Pulmonary artery endothelial cell (primary cell): Measurements from ENCODE around the gene GPATCH2L. TPM values are rescaled to one million over a fixed set of nuclear protein-coding genes. Genes with fewer than 3 reads are reported as not detected.

Experiments used
- DNase-seq: peaks from one replicate; pipeline ENCODE4 v3.0.0-alpha.2; 2011; ENCODE audit warnings: low read depth, low spot score
- total RNA-seq: library from RNA; depleted of rRNA; stranded (reverse); fragments of >200 nt; gene quantifications from 2 replicates; pipeline ENCODE4 v1.2.3, GENCODE V29; 2014

GPATCH2L gene
- total RNA-seq = 44.2 and 69.1 TPM in 2 replicates

DNA sequence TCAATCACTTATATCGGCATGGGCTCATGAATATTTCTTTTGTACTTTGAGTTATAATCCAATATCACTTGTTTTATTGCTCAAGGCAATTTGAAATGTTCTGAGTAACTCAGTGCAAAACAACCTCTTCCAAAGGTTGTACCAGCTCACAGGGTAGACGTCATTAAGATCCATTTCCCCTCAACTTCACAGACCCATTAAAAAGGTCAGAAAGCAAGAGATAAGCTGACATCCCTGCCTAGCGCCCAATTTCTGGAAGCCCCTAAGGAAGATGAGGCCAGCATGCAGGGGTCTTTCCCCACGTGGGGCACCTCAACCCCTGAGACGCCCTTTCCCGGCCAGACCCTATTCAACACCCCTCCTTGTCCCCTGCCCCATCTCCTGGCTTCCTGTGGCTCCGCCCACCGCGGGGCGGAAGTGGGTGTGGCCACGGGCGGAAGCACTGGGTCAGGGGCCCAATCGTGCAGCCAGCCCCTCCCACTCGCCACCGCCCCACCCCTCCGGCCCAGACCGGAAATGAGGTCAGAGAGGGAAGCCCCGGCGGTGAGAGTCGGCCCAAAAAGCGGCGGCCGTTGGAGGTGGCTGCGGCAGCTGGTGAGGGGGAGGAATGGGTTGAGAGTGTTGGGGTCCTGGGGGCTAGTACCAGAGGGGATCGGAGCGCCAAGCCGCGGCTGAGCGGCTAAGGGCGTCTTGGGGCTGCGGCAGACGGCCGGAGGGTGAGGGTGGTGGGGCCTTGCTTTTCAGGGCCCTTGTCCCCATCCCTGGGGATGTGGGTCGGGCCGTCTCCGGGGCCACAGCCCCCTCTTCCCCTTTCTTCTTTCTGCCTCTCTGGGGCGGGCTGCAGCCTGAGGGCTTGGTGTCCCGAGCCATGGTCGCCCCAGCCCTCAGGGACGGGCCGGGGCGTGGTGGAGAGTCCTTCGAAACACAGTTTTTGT is at the start of gene GPATCH2L:
Gene GPATCH2L, plus strand, starts transcription at position 525 of the 935 bp plus-strand sequence. CDS start 2,442 bp downstream, outside the sequence.
- peak; percentile 54 for DNase-seq

DNA sequence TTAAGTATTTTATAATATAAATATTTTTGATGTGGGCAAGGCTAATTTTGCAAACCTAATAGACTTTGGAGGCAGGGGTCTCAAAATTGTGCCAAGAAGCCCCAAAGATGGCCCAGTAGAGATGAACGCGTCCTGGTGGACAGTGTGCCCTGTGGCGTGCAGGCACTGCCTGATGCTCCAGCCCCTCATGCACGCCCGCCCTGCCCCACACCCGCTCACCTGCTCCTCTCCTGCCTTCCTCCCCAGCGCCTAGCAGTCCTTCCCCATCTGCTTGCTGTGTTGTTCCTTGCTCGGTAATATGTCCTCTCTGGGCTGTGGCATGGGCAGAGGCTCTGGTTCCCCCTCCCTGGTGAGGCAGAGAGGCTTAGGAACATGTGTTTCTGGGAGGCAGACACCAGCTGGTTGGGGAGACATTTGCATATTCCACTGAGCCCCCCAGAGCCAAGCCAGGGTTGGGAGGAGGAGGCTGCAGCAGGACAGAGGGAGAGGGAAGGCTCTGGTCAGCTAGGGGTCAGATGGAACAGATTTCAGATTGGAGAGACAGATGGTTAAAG is 46.8 kb upstream of the GPATCH2L start:
- DNase-seq = no peak

DNA sequence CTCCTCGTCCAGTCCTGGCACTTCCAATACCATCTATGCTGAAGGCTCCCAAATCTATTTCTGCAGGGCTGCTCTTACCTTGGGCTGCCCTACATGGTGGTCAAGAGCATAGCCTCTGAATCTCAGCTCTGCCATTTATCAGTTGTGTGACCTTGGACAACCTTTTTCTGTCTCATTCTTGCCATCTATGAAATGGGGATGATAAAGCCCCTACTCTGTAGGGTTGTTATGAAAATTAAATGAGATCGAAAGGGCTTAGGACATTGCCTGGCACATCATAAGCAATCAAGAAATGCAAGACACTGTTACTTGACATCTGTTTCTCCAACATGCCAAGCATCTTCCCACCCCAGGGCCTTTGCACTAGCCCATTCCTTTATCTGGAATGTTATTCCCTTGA is 45.5 kb upstream of the GPATCH2L start:
- DNase-seq = no peak

DNA sequence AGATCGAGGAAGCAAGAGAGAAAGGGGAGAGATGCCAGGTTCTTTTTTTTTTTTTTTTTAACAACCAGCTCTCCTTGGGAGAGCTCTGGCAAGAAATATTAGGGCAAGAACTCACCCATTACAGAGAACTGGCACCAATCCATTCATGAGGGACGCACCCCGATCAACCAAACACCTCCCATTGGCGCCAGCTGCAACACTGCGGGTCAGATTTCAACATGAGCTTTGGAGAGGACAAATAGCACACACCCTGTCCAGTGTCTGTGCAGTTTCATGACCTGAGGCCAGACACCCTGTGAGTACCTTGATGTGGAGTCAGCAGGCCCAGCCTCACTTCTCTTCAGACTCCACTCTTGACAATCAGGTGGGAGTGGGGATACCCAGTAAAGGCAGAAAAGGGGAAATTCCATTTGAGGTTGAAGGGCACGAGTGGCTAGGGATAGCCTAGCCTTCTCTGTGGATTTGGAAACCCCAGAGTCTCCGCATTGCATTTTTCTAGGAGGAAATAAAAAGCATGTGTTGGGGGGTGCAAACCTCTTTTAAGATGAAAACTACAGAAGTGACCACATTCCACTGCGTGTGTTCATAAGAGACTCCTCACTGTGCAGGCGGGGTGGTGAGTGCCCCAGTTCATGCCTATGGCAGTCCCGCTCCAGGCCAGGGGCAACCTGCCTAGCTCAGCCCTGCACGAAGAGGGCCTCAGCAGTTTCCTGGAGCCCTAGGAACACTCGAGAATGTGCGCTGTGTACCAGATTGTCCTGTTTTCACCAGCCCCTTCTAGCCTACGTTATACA is 42.4 kb upstream of the GPATCH2L start:
- DNase-seq = no peak

DNA sequence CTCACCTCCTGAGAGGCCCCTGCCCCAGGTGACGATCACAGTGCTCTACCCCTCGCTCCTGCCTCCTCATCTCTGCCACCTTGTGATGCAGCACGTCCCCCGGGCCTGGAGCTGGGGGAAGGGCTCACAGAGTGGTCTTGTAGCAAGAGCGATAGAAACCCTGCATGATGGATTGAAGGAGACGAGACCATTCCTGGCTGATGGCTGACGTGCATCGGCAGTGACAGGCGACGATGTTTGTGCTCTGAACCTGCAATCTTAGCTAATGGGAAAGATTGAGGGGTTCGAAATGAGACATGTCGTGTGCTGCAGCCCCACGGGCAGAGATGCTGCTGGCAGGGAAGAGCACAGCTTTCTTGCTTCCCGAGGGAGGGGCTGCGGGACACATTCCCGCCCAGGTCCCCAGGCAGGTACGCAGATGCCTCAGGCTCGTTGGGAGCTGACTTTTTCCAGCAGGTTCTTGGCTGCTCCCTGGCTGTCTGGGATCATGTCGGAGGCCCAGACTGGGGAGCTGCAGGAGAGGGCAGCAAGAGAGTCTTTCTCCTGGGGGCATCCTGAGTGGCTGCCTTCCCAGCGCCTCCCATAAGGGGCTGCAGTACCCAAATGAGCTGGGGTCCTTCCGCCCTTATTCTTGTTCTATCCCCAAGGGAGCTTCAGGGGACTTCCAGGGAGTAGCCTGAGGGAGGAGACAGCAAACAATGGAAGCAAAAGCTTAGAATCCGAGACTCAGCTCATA is 38.7 kb upstream of the GPATCH2L start:
- no peak for DNase-seq

DNA sequence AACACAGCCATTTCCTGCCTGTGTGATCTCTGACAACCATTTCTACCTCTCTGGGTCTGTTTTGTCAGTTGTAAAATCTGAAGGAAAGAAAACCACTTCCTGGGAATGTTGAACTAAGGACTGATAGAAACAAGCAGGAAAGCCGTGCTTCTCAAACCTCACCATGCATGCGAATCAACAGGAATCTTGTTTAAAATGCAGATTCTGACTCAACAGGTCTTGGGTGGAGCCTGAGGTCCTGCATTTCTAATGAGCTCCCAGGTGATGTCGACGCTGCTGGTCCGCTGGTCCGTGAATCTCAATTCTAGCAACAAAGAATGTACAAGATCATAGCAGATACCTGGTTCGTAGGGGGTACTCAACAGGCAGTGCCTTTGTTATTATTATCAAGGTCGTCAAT is 38.0 kb upstream of the GPATCH2L start:
- DNase-seq = no peak

DNA sequence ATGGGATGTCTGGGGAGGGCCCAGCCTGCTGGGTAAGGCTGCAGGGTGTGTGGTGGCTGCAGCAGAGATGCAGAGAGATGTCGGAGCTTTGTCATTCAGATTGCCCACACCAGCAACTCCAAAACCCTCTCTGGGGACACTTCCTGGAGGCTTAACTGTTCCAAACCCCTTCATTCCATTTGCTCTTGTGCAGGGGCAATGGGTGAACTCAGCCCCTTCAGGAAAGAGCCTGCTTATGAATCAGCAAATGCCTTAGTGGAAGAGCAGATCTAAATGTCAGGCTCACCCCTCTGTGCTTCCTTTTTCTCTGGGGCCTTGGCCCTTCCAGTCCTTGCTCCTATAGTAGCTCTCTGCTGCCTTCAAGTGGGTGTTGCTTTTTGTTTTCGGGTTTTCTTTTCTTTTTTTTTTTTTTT is 36.7 kb upstream of the GPATCH2L start:
- DNase-seq = no peak

DNA sequence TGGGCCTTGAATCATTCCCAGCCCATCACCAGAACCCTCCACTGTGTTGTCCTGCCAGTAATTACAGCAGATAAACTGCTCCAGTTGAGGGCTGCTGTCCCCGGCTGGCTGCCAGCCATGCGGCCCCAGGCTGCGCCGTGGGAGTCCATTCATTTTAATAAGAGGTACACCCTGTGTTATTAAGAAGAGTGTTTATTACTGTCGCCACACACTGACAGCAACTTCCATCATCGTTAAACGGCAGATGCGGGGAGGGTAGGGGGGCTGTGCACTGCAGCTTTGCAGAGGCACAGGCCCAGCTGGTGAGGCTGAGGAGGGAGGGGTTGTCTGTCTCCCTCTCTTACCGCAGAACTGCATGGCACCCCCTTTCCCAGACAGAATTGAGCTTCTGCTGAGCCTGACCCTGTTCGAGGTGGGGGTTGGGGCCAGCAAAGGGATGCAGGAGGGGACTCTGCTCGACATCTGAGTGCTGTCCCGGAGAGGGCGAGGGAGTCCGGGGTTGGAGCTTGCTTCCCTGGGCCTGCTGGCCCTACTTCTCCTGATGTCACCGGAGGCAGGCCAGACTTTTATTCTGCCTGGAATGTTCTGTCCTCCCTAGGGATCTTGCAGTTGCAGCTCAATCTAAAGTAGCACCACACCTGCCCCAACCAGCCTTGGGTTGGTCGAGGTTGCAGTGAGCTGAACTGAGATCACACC is 33.8 kb upstream of the GPATCH2L start:
- DNase-seq = no peak

DNA sequence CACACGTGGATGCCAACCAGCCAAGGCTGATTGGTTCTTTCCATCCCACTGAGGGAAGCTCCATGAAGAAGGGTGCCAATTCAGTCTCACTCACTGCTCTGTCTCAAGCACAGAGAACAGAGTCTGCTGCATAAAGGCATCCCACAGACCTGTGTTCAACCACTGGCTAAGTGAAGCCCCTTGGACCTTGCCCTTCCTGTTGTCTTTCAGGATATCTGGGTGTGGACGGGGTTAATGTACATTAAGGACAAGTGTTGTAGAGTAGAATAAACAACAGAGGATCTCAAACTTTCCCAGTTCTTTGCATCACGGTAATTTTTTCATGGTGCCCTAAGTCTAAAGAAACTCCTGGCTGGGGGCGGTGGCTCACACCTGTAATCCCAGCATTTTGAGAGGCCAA is 33.1 kb upstream of the GPATCH2L start:
- DNase-seq = no peak

DNA sequence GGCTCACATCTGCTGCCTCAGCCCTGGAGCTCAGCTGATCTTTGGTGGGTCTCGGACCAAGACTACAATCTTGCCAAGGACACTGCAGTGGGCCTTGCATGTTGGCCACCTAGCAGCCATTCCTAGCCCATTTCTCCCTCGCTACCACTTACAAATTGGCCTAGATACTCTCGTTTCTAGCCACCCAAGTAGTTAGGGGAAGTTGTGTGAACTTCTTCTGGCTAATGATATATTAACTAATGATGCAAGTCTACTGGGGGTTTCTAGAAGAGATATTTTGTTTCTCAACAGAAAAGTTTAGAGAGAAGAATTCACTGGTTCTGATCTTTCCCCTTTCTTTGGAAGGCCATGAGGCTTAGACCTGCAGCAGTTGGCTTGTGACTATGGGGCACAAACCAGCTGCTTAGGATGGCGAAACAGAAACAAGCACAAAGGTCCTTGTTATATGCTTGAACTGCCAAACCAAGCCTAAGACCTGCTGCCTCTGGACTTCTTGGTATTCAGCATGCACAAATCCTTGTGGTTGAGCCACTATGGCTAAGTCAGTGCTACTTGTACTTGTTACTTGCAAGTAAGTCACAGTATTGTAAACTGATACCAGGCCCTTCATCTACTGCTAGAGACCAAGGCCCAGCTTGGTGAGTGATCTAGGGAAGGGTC is 30.5 kb upstream of the GPATCH2L start:
- no peak for DNase-seq

DNA sequence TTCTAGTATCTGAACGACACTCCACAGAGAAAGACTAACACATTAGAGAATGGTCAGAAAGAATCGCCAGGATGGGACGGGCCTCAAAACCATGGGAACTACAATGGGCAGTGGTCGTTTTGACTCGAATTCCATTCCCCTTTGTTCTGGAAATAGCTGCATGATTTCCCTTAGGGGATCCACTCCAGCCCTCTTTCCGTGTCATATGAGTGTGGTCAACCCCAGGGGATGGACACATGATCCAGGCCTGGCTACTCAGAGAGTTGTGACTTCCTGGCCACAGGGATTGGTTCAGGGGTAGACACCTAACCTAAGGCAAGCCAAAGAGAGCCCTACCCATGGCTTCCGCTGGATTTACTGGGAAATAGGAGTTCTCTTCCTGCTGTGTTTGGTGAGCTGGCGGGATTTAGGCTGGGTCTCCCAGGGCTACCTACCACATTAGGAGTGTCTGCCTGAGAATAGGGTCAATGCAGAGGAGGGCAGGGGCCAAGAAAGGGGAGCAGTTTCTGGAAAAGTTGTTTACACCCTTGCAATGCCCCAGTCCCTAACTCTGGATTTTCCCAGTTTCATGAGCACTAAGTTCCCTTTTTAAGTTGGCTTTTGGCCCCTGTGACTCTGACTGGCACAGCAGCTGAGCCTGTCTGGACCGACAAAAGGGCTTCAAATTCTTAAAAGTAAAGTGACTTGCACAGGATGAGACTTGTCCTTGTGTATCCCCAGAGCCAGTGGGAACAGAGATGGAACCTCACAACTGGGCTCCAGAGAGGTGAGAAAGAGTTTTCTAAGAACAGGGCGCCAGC is 28.1 kb upstream of the GPATCH2L start:
- no peak for DNase-seq

DNA sequence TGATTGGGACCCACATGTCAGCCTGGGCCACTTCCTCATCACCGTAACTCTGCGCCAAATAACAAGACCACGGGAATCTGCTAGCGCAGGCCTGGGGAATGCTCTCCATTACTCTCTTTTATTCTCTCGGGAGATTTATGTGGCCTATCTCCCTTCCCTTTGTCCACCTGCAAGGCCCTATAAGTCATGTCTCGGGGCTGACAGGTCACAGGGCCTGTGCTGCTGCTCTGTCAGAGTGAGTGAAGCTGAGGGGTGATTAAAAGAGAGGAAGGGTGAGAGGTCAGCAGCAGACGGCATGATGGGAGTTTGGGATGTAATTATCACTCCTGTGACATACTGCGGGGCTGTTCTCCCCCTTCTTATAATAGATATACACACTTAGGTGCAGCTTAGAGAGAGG is 26.2 kb upstream of the GPATCH2L start:
- DNase-seq = no peak

DNA sequence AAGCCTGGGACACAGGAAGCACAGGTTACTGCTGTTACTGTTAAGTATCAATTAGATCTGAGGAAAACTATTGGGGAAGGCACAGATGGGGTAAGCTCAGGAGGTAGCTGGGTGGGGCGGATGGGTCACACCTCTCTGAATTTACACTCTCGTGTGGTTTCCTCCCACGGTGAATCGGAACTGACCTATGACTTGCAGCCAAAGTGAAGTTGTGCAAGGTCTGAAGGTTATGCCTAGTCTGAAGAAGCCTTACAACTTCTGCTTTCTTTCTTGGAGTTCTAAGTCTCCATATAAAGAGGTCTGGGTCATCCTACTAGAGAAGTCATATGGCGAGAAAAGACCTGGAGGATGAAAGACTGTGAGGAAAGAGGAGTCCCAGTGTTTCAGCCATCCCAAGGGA is 25.6 kb upstream of the GPATCH2L start:
- DNase-seq = no peak

DNA sequence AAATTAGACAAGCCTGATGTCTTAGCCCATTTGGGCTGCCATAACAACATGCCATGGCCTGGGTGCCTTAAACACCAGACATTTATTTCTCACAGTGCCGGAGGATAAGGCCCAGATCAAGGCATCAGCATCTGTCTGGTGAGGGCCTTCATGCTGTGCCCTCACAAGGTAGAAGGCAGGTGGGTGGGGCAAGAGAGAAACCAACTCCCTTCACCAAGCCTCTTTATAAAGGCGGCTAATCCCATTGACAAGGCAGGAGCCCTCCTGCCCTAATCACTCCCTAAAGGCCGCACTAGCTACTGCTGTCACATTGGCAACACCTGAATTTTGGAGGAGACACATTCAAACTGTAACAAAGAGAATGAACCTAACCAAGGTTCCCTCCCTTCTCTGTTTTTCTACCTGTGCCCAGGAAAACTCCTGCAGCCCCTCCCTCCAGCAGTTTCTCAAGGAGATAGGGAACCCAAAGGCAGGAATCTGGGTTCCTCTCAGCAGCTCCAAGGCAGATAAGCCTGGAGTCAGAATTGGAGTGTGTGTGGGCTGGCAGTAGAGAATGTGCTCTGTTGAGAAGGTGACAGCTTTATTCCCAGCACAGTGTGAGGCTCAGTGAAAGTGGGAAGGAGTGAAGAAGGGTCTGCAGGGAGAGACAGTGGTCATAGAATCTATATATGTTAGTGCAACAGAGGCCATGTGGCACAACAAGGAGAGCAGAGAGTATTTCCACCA is 21.7 kb upstream of the GPATCH2L start:
- no peak for DNase-seq

DNA sequence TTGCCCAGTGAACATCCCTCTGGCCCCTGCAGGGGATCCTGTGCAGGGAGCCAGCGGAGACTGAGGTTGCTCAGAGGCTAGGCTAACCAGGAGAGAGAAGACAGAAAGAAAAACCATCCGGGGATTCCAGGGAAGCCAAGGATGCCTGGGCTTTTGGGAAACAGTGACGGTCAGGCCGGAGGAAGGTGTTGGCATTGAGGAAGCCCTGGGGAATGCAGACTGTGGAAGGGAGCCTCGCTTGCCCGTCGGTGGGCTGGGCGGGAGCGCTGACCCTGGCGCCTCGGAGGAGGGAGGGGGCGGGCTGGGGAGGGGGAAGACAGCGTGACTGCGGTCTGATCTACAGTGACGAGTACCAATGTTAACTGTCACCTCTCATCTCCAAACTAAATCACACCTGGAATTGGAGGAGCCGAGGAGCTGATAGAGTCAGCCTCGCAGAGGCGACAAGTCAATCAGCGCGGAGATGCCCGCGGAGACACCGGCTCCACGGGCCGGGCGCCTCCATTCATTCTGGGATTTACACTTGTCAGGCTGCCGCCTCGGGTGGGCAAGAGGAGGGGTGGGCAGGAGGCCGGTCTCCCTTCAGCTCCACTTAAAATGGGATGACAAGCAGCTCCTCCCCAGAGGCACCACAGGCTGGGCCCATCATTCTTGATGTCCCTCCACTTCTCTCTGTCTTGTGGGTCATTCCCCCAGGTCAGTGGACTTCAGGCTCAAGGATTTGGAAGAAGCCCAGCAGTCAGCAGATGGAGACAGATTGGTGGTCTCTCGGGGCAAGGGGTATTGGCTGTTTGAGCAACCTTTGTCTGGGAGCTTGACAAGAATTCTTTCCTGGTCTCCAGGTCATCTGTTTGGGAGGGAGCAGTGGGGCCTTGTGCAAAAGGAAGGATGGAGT is 20.4 kb upstream of the GPATCH2L start:
- no peak for DNase-seq

DNA sequence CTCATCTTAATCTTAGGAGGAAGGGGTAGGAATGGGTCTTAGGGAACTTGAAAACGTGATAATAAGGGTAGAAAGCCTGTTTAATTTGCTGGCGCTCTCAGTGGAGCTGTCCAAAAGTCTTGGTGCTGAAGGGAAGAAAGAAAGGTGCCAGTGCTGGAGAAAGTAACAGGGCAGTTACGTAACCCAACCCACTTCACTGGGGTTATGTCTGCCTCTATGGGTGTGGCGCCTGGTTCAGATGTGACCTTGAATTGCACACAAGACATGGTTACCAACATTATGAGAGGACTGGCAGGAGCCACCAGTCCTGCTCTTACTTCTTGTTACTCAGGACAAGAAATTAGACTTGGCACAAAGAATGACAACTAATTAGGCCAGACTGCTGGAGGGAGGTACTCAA is 18.6 kb upstream of the GPATCH2L start:
- DNase-seq = no peak

DNA sequence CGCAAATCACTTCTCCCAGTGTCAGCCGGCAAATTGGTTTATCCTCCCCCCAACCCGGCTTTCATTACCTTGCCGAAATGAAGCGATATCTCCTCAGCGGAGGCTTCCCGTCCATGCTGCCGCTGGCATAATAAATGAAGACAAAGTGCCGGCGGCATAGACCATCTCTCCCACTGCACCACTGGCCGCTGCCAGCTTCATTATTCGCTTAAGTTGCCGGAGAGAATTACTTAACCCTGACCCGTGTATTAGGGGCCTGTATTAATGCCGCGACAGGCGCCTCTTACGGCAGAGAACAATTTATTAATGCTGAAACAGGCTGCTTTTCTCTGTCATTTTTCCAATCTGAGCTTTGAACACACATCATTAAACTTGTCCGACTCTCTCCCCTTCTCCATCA is 17.5 kb upstream of the GPATCH2L start:
- no peak for DNase-seq

DNA sequence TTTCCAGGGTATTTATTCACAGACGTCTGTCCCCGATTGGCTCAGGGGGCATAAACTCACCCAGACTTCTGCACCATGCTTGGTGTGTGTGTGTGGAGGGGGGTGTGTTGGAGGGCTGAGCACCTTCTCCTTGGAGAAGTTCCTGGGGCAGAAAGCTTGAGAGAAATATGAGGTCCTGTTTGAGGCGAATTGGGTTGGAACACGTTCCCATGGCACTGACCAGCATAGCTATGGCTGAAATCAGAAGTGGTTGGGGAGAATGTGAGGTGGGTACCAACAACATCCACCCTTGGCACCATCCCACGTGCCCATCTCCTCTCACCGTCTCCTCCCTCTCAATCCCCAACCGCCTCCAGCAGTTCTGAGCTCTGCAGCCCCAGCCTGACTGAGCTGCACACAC is 16.0 kb upstream of the GPATCH2L start:
- no peak for DNase-seq
